Body of pancreas (tissue), 4 donors: ENCODE results near the gene POFUT2. TPM values are rescaled to one million over a fixed set of nuclear protein-coding genes. Genes with fewer than 3 reads are reported as not detected.

Experiments
- ATAC-seq: fragments of 150-250 bp; one replicate; pipeline ENCODE4 v1.9.1; 2016
- DNase-seq, 4 donors: peaks; one replicate each; pipeline ENCODE4 v3.0.0-alpha.2; 2019
- H3K27ac ChIP-seq, 4 donors: fragments of 200-600 bp; sonication (generic); 1 replicate in 3 of 4; 2 replicates in 1 of 4; pipeline versions ENCODE4 v1.5.1 to v1.6.1; 2016 to 2019; ENCODE audit warnings: mild to moderate bottlenecking in 1 of 4, mixed read lengths in 1 of 4, moderate library complexity in 1 of 4
- H3K27me3 ChIP-seq, 2 donors: fragments of 200-600 bp; sonication (generic); one replicate each; pipeline ENCODE4 v1.6.0; 2016; ENCODE audit warnings: mild to moderate bottlenecking in 1 of 2
- H3K36me3 ChIP-seq, 2 donors: fragments of 200-600 bp; sonication (generic); replicated peaks in 1 of 2; 2 replicates each; pipeline ENCODE4 v1.5.1; 2016; ENCODE audit warnings: low read depth in 2 of 2; ENCODE audit not compliant: insufficient read depth in 1 of 2
- H3K4me1 ChIP-seq: fragments of 200-600 bp; sonication (generic); one replicate; pipeline ENCODE4 v1.6.0; 2016
- H3K4me3 ChIP-seq, 2 donors: fragments of 200-600 bp; sonication (generic); 1 replicate in 1 of 2; 2 replicates in 1 of 2; pipeline ENCODE4 v1.5.1; 2016 to 2019
- H3K9me3 ChIP-seq, 3 donors: fragments of 200-600 bp; sonication (generic); 1 replicate in 2 of 3; 2 replicates in 1 of 3; pipeline ENCODE4 v1.5.1; 2016
- POLR2A ChIP-seq, 3 donors: fragments of 450-650 bp; IDR thresholded peaks; one replicate each; pipeline ENCODE4 v1.6.1; 2016; ENCODE audit warnings: antibody characterized with exemption in 3 of 3, mild to moderate bottlenecking in 2 of 3
- WGBS, 2 donors: methylation state at CpG; one replicate each; pipeline ENCODE4 v1.1.5; 2017; 5-methylcytosine and 5-hydroxymethylcytosine counted together
- intact Hi-C: fragments of 100-400 bp; cut with DNase I; formaldehyde crosslinking; loops from one replicate; pipeline ENCODE4 v1.15.1; 2023
- total RNA-seq, 2 donors: library from RNA; depleted of rRNA; stranded (reverse); fragments of >200 nt; gene quantifications; one replicate each; pipeline ENCODE4 v1.1.0, GENCODE V29; 2016
- TF ChIP-seq, protein P1 (sequence below), 7 experiments: fragments of 450-650 bp in 4 of 7; fragments of 200-600 bp in 3 of 7; sonication (generic) in 3 of 7; IDR thresholded peaks; one replicate each; pipeline ENCODE4 v1.5.1; 2016 to 2019; ENCODE audit warnings: antibody characterized with exemption in 7 of 7

Gene POFUT2
- total RNA-seq, 2 donors from 2014 or later: 16.3 to 46.1 TPM

DNA sequence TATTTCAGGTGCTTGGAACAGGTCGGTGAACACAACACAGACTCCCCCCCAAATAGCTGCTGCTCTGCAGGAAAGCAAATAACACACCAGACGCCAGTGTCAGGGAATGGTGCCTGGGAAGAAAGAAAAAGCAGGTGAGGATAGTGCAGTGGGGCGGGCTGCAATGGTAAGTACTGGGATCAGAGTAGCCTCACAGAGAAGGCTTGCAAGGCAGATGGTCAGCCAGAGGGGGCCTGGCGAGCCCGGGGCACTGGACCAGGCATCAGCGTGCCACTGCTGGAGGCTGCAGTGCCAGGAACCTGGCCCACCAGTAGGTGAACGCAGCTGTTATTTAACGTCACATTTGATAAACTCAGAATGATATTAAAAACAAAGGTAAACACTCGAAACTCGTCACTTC, 60.0 kb downstream of the POFUT2 start:
- no peaks in the 10 kb centered on the region for H3K27me3 ChIP-seq
- no peak overlapping the region for H3K4me3 ChIP-seq
- no peak for TF ChIP-seq POLR2A (IDR thresholded peaks at IDR 0.05)
- TF ChIP-seq, protein P1, sequence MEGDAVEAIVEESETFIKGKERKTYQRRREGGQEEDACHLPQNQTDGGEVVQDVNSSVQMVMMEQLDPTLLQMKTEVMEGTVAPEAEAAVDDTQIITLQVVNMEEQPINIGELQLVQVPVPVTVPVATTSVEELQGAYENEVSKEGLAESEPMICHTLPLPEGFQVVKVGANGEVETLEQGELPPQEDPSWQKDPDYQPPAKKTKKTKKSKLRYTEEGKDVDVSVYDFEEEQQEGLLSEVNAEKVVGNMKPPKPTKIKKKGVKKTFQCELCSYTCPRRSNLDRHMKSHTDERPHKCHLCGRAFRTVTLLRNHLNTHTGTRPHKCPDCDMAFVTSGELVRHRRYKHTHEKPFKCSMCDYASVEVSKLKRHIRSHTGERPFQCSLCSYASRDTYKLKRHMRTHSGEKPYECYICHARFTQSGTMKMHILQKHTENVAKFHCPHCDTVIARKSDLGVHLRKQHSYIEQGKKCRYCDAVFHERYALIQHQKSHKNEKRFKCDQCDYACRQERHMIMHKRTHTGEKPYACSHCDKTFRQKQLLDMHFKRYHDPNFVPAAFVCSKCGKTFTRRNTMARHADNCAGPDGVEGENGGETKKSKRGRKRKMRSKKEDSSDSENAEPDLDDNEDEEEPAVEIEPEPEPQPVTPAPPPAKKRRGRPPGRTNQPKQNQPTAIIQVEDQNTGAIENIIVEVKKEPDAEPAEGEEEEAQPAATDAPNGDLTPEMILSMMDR (IDR thresholded peaks at IDR 0.05): no peak
- no peaks in the 10 kb centered on the region for H3K9me3 ChIP-seq
- no peaks in the 10 kb centered on the region for H3K4me1 ChIP-seq
- WGBS, 2 donors: 59 to 64% methylated on average over 10 of the region's 10 CpGs
- no peak for ATAC-seq
- DNase-seq: no peak
- H3K27ac ChIP-seq: no peak overlapping the region
- no peaks in the 10 kb centered on the region for H3K36me3 ChIP-seq
- intact Hi-C loops: no loop called here

DNA sequence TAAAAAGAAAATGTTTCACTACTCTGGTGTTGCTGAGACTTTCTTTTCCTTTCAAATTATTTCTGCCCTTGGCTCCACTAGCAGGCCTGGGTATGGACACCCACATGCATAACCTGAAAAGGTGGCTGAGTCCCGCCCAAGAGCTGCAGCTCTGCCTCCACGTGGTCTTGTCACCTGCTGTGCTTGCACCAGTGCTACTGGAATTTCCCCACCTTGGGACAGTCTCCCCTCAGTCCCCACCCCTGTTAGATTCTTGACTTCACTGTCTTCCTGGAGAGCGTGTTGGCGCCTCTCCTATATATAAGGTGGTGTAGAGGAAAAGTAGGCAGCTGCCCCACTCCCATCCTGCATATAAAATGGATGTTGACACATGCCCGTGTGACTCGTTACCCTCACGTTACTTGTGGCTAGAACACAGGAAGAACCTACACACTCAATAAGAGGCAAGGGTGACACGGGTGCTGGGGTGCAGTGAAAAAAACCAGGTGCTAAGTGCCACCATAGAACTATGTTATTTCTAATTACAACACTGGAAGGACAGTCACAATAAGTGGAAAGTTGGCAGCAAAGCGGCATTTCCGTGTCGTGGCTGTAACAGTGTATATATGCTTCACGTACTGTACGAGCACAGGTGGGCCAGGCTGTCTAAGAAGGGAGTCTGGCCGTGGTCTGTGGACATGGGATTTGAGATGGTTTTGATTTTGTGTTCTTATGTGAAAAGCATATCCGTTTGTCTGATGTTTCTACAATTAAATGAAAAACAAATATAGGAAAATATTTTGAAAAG, 61.0 kb downstream of the POFUT2 start:
- intact Hi-C loops: no loop called here

DNA sequence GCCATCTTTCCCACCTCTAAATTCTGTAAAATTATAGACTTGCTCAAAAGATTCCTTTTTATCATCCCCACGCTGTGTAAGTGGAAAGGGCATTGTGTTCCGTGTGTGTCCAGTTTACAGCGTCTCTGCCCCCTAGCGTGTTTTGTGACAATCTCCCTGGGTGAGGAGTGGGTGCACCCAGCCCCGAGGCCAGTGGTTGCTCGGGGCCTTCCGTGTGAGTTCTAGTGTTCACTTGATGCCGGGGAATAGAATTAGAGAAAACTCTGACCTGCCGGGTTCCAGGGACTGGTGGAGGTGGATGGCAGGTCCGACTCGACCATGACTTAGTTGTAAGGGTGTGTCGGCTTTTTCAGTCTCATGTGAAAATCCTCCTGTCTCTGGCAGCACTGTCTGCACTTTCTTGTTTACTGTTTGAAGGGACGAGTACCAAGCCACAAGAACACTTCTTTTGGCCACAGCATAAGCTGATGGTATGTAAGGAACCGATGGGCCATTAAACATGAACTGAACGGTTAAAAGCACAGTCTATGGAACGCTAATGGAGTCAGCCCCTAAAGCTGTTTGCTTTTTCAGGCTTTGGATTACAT, 61.9 kb downstream of the POFUT2 start:
- ATAC-seq: no peak
- intact Hi-C loops: no loop called here
- no peaks in the 10 kb centered on the region for H3K4me1 ChIP-seq
- H3K9me3 ChIP-seq: no peaks in the 10 kb centered on the region
- H3K36me3 ChIP-seq: no peaks in the 10 kb centered on the region
- H3K27me3 ChIP-seq: no peaks in the 10 kb centered on the region
- no peak overlapping the region for H3K27ac ChIP-seq
- DNase-seq: no peak
- TF ChIP-seq POLR2A (IDR thresholded peaks at IDR 0.05): no peak
- TF ChIP-seq, protein P1 (IDR thresholded peaks at IDR 0.05): no peak
- 78 to 87% methylated on average over 16 of the region's 16 CpGs for WGBS, 2 donors
- H3K4me3 ChIP-seq: no peak overlapping the region

More for the DNA sequence above, 61.0 kb downstream of the POFUT2 start:
- no peaks in the 10 kb centered on the region for H3K4me1 ChIP-seq
- ATAC-seq: no peak
- H3K36me3 ChIP-seq: no peaks in the 10 kb centered on the region
- no peak for TF ChIP-seq POLR2A (IDR thresholded peaks at IDR 0.05)
- TF ChIP-seq, protein P1 (IDR thresholded peaks at IDR 0.05): no peak
- H3K27me3 ChIP-seq: no peaks in the 10 kb centered on the region
- H3K27ac ChIP-seq: no peak overlapping the region
- DNase-seq: no peak
- no peaks in the 10 kb centered on the region for H3K9me3 ChIP-seq
- 42 to 44% methylated on average over 15 of the region's 15 CpGs for WGBS, 2 donors
- no peak overlapping the region for H3K4me3 ChIP-seq

DNA sequence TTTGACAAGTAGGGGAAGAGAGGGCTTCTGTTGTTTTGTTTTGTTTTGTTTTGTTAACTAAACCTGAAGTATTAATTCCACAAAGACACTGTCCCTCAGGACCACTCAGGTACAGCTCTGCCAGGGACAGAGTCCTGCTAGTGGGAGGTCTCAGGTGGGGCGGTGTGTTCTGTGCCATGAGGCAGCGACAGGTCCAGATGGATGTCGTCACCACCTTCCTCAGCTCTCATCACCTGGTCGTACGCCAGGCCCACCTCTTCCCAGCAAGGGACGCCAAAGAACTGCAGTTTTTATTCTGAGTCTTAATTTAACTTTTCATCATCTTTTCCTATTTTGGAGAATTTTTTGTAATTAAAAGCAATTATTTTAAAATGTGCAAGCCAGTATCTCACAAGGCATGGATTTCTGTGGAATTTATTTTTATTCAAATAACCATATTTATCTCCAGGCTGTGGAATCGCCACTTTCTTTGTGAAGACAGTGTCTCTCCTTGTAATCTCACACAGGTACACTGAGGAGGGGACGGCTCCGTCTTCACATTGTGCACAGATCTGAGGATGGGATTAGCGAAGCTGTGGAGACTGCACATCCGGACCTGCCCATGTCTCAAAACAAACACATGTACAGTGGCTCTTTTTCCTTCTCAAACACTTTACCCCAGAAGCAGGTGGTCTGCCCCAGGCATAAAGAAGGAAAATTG, 62.5 kb downstream of the POFUT2 start:
- no peak overlapping the region for H3K27ac ChIP-seq
- no peak for TF ChIP-seq POLR2A (IDR thresholded peaks at IDR 0.05)
- TF ChIP-seq, protein P1 (IDR thresholded peaks at IDR 0.05): no peak
- no peaks in the 10 kb centered on the region for H3K36me3 ChIP-seq
- no peaks in the 10 kb centered on the region for H3K9me3 ChIP-seq
- intact Hi-C loops: no loop called here
- no peaks in the 10 kb centered on the region for H3K4me1 ChIP-seq
- ATAC-seq: no peak
- no peak overlapping the region for H3K4me3 ChIP-seq
- WGBS, 2 donors: 87% methylated on average over 11 of the region's 11 CpGs
- H3K27me3 ChIP-seq: no peaks in the 10 kb centered on the region
- DNase-seq: no peak
